Stimulated activated CD4-positive, alpha-beta T cell treated with anti-CD3 and anti-CD28 coated beads, Interleukin-2, amount 100 ng/mL, for 4 hours (primary cell): Measurements from ENCODE around the gene B3GLCT.
"Not testable (repeated sequence)": the region's sequence is repeated elsewhere in the genome, so short reads cannot be mapped to it uniquely, and the experiment has no call there.

ENCODE experiments used
- DNase-seq: peaks from one replicate; pipeline ENCODE4 v3.0.0-alpha.2; 2020; ENCODE audit warnings: low read depth

The B3GLCT gene

DNA sequence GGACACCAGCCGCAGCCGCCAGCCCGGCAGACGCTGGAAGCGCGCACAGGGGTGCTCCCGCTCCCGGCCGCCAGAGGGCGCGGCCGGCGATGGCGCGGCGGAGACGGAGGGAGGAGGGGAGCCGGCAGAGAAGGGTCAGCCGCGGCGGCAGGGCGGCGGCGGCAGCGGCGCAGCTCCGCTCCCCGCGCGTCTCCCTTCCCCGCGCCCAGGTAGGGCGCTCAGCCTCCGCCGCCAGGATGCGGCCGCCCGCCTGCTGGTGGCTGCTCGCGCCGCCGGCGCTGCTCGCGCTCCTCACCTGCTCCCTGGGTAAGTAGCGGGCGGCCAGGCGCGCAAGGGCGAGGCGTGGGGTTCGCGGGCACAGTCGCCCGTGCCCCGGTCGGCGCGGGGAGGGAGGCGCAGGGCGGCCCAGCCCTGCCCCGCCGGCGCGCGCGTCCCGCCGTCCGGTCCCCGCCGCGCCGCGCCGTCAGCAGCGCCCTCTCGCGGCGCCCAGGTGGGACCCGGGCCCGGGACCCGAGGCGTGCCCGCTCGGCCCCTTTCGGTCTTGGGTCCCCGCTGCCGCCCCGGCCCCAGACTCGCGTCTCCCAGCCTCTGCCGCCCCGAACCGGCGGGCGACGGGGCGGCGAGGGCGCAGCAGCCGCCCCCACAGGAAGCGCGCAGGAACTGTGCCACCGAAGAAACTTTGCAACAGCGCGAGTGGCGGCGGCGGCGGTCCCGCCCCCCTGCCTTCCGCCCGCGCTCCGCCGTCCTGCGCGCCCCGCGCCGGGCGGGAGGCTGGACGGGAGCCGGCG, at the start of gene B3GLCT:
TSS of gene B3GLCT (plus strand) at position 127 of the 788 bp plus-strand sequence. CDS start at position 237, 110 bp downstream.
- peak; percentile 69 for DNase-seq

DNA sequence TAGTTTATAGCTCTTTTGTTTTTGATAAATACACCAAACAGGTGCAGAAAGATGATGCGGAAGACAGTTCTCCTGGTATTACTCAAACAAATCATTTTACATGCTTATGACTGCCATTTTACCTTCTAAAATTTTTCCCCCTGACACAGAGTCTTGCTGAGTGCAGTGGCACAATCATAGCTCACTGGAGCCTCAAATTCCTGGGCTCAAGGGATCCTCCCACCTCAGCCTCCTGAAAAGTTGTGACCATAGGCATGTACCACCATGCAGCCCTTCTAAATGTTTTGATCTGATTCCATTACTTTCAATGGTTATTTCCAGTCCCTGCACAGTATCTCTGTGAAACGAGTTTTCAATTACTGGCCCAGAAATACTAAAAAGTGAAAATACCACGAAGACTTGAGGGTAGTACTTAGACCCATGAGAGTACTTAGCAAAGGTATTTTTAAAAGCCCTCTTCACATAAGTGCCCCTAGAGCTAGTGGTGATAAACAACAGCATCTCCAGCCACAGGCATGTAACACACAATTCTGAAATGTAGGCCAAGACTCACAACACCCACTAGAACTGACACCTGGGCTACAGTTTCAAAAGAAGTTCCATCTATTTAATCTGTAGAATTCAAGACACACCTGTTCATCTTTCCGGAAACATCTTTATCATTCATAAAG, 49.3 kb upstream of the B3GLCT start:
- no peak for DNase-seq

DNA sequence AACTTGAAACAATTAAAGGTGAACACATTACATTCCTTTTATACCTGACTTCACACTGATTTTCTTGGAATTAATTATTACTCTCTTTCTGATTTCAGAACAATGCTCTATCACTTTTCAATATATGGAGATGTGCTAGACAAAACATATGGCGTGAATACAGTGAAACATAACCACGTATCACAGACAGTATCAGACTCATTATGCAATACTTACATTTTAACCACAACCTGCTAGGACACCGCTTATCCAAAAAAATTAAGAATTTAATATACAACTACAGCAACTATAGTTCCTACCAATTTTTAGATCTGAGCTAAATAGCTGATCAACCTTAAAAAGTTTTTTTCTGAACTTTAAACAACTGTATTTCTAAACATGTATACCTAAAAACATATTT, 47.9 kb upstream of the B3GLCT start:
- DNase-seq = no peak

DNA sequence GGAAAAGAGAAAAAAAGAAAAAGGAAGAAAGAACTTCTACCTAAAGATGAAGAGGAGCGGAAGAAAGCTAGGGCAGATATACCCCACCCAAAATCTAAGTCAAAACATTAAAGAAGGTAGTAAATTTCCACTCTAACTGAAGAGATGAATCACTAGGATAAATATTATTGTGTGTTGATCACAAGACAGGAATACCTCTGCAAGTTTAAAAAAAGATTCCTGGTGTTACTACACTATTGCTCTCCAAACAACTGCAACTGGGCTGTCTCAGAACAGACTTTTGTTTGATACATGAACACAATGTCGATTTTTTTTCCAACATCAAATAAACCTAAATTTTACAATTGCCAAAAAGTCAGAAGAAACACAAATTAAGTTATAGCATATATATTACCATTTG, 44.8 kb upstream of the B3GLCT start:
- no peak for DNase-seq

DNA sequence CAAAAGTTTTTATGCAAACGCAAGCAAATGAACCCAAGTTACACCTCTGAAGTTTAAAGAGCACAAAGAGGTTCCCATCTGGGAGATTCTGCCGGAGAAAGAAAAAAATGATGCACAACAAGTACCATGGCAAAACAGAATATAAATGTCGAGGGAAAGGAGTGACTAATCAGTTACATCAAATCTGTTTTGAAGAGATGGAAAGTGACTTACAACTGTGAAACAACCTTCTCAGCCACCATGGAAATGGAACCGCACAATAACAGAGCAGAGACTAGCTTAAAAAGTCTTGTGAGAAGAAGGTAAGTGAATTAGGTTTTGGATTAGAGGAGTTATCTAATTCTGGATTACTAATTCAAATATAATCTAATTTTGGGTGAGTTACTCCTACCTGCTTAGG, 40.5 kb upstream of the B3GLCT start:
- DNase-seq = no peak

DNA sequence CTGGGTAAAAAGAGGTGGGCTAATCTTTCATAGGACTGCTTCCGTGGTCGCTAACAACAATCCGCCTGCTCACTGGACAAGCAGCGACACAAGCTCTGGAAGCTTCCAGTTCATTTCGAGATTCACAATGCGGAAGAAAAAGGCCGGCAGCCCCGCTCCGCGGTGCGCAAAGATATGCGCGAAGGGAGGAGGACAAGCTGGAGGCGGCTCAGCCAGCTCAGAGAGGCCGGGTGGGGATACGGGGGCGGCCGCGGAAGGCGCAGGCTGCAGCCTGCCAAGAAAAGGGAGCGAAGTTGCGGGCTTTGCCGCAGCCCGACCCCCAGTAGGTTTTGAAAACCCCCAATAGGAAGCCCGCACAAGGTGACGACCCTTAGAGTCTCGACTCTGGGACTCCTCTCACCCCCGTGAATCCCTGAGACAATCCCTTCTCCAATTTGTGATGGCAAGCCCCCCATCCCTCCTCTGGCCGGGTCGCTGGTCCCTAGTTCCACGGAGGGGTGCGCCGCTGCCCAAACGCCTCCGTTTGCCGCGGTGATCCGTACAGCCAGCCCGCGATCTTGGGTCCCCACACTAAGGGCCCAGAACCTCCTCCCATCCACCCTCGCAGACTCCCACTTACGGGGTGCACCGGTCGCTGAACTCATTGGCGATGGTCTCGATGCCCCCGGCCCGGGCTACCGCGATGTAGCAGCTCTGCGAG, 38.8 kb upstream of the B3GLCT start:
- DNase-seq = peak; percentile 69

DNA sequence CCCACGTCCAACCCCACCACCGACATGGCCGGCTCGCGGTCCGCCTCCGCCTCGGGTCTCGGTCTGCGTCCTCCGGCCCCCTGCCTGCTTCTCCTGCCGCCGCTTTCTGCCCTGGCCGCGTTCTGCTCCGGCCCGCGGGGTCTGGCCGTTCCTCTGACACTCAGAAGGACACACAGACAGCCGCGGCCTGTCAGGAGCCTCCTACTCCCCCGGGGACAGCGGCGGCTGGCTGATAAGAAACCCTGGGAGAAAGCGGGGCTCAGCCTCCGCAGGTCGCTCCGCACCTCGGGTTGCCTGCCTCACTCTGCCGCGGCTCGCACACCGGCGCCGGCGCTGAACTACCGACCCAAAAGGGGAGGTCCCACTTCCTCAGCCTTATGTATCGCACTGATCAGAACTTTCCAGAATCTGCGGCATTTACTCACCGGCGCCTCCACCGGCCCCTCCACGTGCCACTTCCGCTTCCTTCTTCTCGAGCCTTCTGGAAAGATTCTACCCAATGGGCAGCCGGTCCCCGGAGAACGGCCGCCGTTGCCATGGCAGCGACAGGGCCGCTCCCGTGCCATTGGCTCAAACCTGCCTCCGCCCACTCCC, 38.1 kb upstream of the B3GLCT start, which contains the start of gene HSPH1:
TSS of gene HSPH1 (minus strand) at position 348 of the 594 bp plus-strand sequence. CDS start at position 26, 322 bp downstream.
- peak; percentile 99 for DNase-seq

DNA sequence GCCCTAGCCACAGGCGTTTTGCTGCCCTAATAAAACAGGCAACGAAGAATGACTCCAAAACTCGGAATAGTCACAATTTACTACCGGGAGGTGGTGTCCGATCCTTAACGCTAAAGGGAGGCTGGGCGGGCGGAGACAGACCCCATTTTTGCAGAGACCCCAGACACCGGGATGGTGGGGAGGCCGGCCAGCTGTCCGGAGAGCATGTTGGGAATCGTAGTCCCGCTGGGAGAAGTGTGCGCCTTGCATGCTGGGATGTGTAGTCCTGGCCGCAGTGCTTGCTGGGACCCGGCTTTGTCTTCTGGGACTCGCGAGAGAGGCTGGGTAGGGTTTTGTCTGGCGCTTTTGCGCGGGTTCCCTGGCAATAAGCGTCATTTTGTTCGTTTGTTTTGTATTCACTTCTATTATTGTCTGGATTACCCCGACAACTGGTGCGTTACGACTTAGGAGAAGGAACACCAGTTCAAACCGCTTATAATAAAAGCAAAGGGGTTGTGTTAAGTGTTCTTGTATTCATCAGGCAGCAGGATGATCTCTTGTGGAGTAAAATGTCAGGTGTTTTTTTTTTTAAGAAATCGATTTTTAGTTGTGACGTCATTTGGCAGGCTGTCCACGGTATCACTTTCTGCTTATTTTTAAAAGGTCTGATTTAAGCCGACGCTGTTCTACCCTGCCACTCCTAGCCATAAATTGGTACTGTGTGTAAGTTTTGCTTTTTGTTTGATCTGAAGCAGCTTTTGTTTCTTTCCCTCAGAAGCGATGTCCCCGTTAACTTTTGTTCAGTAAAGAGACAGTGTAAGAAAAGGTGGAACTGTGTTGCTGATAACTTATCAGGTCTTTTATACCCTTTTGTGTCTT, 37.4 kb upstream of the B3GLCT start:
- DNase-seq = peak; percentile 93

DNA sequence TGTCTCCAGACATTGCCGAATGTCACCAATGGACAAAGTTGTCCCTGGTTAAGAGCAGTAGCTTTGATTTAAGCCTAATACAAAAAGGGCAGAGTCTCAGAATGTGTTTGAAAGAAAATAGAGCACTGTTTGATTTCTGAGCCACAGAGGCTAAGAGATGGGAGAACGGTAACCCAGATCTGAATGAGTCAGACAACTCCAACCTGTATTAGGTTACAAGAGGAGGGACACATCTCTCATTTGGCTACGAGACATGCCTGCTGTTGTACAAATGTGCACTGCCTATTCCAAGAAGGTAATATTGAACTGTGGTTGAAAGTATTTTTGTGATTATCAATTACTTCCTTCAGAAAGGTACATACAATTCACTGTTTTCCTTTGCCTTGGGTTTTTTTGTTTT, 33.2 kb upstream of the B3GLCT start:
- DNase-seq = no peak

DNA sequence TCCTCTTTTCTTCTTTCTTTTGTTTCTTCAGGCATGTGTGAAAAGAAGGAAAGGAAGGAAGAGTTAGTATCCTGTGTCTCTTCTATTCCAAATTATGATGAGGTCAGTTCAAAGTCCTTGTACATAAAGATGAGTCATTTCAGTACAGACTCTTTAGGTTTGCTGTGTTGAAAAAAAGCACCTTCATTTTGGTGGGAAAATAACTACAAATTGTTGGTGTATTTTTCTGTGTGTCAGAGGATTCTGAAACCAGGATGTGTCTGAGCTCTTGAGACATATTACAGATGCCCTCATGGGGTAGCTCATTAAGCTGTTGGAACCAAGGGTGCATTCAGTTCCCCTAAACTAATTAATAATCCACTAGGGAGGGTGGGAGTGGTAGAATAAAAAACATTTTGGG, 32.3 kb upstream of the B3GLCT start:
- DNase-seq = no peak

DNA sequence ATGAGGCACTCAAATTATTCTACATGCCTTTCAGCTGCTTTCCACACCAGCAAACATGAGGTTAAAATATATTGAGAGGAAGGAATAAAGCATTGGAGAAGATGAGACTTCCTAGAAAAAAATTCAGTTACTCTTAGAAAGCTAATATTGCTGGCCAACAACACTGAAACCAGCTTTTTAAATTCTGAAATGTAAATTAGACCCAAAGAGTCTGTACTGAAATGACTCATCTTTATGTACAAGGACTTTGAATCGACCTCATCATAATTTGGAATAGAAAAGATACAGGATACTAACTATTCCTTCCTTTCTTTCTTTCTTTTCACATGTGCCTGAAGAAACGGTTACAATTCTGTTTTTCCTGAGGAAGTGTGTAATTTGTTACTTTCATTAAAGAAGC, 31.6 kb upstream of the B3GLCT start:
- no peak for DNase-seq

DNA sequence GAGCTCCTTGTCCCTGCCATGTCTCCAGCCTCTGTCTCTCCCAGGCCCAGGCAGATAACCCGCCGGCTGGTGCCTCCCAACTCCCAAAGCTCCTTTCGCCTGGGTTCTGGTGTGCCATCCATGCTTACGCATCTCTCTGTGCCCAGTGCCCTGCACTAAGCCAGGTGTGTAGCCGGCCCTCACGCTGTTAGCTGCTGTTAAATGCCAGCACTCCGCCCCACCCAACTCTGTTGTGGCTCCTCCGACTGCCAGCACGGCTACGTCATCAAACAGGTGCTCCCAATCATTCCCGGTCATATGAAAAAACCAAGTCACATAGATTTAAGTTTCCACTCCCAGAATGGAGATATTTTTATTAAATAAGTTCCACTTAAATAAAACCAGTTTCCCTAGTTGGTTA, 31.0 kb upstream of the B3GLCT start:
- DNase-seq = no peak

DNA sequence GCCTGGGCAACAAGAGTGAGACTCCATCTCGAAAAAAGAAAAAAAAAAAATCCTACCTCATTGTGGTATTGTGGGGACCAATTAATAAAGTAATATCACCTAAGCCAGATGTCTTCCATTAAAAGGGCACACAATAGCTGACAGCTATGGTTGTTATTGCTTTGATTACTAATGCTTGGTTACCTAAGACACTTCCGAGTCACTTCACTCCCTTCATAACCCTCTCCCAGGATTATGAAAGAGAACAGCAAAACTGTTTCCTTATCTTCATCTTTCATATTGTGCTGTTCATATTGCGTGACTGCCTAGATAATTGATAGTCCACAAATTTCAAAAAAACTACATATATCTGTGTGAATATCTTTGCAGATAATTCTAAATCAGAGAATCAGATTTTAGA, 27.8 kb upstream of the B3GLCT start:
- DNase-seq = no peak

DNA sequence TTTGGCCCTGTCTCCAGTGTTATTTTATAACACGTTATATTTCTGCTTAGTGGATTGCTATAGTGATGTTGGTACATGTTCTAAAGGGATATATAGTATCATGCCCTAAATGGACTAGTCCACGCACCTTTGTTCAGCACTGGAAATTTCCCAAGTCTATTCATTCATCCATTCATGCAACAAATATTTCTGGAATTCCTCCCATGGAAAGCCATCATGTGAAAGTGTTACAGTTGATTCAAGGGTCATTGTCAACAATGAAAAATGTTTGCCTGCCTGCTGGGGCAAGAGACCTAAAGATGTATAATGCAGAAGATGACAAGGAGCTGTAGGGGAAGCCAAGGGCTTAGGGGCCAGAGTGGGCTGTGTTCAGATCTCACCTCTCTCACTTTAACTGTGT, 27.2 kb upstream of the B3GLCT start:
- no peak for DNase-seq

DNA sequence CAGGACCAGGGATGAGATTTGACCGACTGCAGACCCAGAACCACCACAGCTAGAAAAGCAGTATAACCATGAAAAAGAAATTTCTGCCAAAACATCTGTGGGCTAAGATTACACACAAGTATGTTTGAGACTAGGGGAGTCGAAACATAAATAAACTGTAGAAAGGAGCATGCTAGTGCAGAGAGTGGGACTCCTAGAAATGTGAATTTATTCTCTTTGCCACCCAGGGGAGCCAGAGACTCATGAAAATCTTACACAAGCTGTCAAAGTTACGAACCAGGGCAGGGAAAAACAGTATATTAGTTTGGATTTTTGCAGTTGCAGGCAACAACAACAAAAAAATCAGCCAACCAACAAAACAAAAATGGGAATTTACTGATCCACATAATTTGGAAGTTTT, 25.8 kb upstream of the B3GLCT start:
- DNase-seq = no peak

DNA sequence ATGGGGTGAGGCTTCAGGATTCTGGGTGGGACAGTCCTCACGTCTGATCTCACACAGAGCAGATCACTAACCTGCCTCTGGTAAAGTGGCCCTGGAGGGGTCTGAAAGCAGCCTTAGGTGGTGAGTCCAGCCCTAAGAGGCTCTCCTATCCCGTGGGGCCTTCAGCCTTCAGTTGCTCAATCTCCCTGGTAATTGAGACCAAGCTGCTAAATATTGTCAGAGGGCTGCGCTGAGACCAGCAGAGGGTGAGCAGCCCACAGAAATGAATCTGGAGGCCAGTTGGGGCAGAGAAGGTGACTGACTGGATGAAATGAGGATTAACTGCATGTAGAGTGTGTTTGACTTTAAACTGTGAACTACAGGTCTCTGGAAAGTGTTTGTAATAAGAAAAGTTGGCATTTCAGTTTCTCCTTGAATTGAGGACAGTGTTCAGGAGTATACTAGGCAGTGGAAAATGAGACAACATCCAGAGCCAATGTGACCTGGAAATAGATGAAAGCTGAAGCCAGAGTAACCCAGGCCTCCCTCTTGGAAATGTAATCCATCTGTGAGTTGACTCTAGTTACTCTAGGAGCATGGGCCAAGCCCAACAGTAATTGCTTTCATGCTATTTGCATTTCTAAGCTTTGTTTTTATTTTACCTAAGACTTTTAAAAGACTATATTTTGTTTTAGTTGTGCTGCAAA, 23.8 kb upstream of the B3GLCT start:
- DNase-seq = no peak

DNA sequence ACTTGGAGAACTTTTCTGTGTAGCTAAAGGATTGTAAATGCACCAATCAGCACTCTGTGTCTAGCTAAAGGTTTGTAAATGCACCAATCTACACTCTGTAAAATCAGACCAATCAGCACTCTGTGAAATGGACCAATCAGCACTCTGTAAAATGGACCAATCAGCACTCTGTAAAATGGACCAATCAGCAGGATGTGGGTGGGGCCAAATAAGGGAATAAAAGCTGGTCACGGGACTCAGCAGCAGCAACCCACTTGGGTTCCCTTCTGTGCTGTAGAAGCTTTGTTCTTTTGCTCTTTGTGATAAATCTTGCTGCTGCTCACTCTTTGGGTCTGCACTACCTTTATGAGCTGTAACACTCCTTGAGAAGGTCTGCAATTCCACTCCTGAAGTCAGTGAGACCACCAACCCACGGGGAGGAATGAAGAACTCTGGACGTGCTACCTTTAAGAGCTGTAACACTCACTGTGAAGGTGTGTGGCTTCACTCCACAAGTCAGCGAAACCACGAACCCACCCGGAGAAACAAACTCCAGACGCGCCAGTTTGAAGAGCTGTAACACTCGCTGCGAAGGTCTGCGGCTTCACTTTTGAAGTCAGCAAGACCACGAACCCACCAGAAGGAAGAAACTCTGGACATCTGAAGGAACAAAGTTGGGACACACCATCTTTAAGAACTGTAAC, 21.8 kb upstream of the B3GLCT start:
- not testable (repeated sequence) for DNase-seq

DNA sequence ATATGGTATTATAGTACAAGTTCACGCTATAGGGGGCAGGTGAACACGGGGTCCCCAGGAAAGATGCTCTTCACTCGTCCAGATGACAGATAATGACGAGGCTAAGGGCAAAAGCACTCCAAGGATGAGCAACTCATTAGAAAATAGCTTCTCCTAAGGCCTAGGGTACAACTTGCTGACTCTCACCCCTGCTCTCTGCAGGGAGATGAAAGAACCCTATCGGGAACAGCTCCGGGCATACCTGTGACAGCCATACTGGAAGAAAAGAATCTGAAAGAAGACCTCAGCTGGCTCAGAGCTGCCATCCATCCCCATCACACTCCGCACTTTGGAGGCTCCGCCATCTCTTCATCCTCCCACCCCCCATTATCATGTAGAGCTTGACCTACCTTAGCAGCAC, 20.5 kb upstream of the B3GLCT start:
- no peak for DNase-seq

DNA sequence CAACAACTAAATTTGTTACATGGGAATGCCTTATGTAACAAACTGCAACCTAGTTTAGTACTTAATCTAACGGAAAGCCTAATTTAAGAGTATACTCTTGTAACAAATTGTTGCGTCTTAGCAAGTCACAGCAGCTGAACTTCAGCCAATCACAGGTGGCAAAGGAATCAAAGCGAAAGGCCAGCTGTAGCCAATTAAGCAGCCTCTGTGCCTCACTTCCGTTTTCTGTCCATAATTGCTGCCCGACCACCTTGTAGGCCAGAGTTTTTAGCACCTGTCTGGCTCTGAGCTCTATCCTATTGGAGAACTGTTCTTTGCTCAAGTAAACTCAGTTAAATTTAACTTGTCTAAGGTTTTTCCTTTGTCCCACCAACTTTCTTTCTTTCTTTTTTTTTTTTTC, 20.0 kb upstream of the B3GLCT start:
- DNase-seq = no peak

DNA sequence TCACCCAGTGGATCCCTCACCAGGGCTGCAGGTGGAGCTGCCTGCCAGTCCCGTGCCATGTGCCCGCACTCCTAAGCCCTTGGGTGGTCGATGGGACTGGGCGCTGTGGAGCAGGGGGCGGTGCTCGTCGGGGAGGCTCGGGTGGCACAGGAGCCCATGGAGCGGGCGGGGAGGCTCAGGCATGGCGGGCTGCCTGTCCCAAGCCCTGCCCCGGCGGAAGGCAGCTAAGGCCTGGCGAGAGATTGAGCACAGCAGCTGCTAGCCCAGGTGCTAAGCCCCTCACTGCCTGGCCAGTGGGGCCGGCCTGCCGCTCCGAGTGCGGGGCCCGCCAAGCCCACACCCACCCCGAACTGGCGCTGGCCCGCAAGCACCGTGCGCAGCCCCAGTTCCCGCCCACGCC, 16.8 kb upstream of the B3GLCT start:
- no peak for DNase-seq
